PFSK-1 (cell line): Measurements from ENCODE around the gene NUDCD2.

ENCODE experiments used
- POLR2AphosphoS5 ChIP-seq: IDR thresholded peaks from 2 replicates; pipeline ENCODE4 v1.6.1; 2012; ENCODE audit warnings: low read depth, mild to moderate bottlenecking, control low read depth, low read length, moderate library complexity
- TF ChIP-seq, protein P1 (sequence below), 2 experiments: IDR thresholded peaks; 2 replicates each; pipeline versions ENCODE4 v1.6.1 to v1.8.0; 2011 to 2012; ENCODE audit warnings: low read depth in 2 of 2, low read length in 2 of 2, control low read depth in 1 of 2, inconsistent platforms in 1 of 2, mild to moderate bottlenecking in 1 of 2, moderate library complexity in 1 of 2; ENCODE audit not compliant: insufficient read depth in 1 of 2

DNA sequence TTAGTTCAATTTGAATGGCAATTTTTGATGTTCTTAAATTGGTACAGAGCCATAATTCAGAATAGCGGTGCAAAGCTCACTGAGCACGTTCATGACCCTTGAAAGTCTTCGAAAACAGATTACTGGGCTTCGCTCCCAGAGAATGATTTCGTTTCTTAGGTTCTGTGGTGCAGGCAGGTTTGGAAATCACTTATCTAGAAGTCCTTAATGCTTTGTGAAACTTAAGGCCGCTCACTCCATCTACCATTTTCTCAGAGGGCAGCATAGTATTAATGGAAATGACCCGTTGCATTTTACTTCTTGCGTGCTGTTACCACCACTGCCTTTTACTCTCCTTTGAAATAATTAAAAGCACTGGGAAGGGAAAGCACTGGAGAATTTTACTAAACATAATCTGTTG, 42.6 kb upstream of the NUDCD2 start:
- no peak for TF ChIP-seq POLR2AphosphoS5
- TF ChIP-seq, protein P1, sequence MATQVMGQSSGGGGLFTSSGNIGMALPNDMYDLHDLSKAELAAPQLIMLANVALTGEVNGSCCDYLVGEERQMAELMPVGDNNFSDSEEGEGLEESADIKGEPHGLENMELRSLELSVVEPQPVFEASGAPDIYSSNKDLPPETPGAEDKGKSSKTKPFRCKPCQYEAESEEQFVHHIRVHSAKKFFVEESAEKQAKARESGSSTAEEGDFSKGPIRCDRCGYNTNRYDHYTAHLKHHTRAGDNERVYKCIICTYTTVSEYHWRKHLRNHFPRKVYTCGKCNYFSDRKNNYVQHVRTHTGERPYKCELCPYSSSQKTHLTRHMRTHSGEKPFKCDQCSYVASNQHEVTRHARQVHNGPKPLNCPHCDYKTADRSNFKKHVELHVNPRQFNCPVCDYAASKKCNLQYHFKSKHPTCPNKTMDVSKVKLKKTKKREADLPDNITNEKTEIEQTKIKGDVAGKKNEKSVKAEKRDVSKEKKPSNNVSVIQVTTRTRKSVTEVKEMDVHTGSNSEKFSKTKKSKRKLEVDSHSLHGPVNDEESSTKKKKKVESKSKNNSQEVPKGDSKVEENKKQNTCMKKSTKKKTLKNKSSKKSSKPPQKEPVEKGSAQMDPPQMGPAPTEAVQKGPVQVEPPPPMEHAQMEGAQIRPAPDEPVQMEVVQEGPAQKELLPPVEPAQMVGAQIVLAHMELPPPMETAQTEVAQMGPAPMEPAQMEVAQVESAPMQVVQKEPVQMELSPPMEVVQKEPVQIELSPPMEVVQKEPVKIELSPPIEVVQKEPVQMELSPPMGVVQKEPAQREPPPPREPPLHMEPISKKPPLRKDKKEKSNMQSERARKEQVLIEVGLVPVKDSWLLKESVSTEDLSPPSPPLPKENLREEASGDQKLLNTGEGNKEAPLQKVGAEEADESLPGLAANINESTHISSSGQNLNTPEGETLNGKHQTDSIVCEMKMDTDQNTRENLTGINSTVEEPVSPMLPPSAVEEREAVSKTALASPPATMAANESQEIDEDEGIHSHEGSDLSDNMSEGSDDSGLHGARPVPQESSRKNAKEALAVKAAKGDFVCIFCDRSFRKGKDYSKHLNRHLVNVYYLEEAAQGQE (IDR thresholded peaks at IDR 0.05; ENCODE audit: insufficient read depth in 1 of 2, low read depth in 2 of 2, low read length in 2 of 2) = no peak
